KMS-11 (cell line): Measurements from ENCODE around the gene KIF3B.
"Not testable (repeated sequence)": the region's sequence is repeated elsewhere in the genome, so short reads cannot be mapped to it uniquely, and the experiment has no call there.

Experiments
- H2AFZ ChIP-seq: fragments of 200-600 bp; sonication (generic); 2 replicates; pipeline ENCODE4 v1.6.1; 2016; ENCODE audit warnings: antibody characterized with exemption, mixed run types, low read depth
- H3K27ac ChIP-seq: fragments of 200-600 bp; sonication (generic); 2 replicates; pipeline ENCODE4 v1.6.1; 2016; ENCODE audit warnings: mild to moderate bottlenecking, mixed run types
- H3K27me3 ChIP-seq: fragments of 200-600 bp; sonication (generic); 2 replicates; pipeline ENCODE4 v1.6.1; 2017; ENCODE audit warnings: mild to moderate bottlenecking, low read depth, mixed run types, moderate library complexity; ENCODE audit not compliant: insufficient read depth
- H3K36me3 ChIP-seq: fragments of 200-600 bp; sonication (generic); 2 replicates; pipeline ENCODE4 v1.6.1; 2017; ENCODE audit warnings: mild to moderate bottlenecking, mixed run types; ENCODE audit not compliant: insufficient read depth
- H3K4me1 ChIP-seq: fragments of 200-600 bp; sonication (generic); 2 replicates; pipeline ENCODE4 v1.6.1; 2016; ENCODE audit warnings: mild to moderate bottlenecking, low read depth, mixed run types; ENCODE audit not compliant: poor library complexity, severe bottlenecking
- H3K4me2 ChIP-seq: fragments of 200-600 bp; sonication (generic); 2 replicates; pipeline ENCODE4 v1.7.0; 2016; ENCODE audit warnings: mild to moderate bottlenecking, mixed run types
- H3K4me3 ChIP-seq: fragments of 200-600 bp; sonication (generic); IDR thresholded peaks from 2 replicates; pipeline ENCODE4 v1.6.1; 2017; ENCODE audit warnings: low read depth, low read length, mixed read lengths; ENCODE audit not compliant: insufficient read depth
- H3K79me2 ChIP-seq: fragments of 200-600 bp; sonication (generic); 2 replicates; pipeline ENCODE4 v1.6.1; 2016; ENCODE audit warnings: low read depth, mixed run types; ENCODE audit not compliant: insufficient read depth
- H3K9ac ChIP-seq: fragments of 200-600 bp; sonication (generic); 2 replicates; pipeline ENCODE4 v1.6.1; 2016; ENCODE audit warnings: mild to moderate bottlenecking, mixed run types
- H4K20me1 ChIP-seq: fragments of 200-600 bp; sonication (generic); 2 replicates; pipeline ENCODE4 v1.6.1; 2016; ENCODE audit warnings: mild to moderate bottlenecking, mixed run types; ENCODE audit not compliant: insufficient read depth
- TF ChIP-seq, protein P1 (sequence below): fragments of 200-600 bp; sonication (generic); conservative IDR thresholded peaks from 2 replicates; pipeline ENCODE4 v1.6.1; 2017; ENCODE audit warnings: low read depth, mild to moderate bottlenecking, antibody characterized with exemption, low read length, moderate library complexity, mixed read lengths

The KIF3B gene

DNA sequence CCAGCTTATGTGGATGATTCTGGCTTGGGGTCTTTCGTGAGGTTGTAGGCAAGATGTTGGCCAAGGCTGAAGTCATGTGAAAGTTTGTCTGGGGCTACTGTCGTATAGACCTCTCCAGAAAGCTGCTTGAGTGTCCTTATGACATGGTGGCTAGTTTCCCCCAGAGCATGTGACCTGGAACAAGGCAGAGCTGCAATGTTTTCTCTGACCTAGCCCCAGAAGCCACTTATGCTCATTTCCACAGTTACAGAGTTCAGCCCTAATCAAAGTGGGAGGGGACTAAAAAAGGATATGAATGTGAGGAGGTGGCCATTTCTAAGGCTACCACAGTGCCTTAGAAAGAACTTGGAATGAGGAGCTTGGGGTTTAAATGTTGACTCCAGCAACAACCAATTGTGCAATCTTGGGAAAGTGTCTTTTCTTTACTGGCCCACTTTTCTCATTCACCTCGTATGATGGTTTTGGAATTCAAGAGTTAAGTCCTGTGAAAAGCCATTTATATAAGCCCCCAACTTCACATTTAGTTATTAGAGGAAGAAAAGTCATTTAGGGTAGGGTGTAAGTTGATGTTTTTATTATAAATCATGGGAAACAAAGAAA lies 74.8 kb downstream of the KIF3B start:
- H3K79me2 ChIP-seq: no peaks in the 10 kb centered on the region
- no peaks in the 10 kb centered on the region for H4K20me1 ChIP-seq
- H3K27ac ChIP-seq: no peak overlapping the region
- H3K4me1 ChIP-seq: peaks cover 17% of the 10 kb centered on the region
- no peaks in the 10 kb centered on the region for H3K36me3 ChIP-seq
- H3K4me3 ChIP-seq: no peak overlapping the region
- H3K9ac ChIP-seq: no peak overlapping the region
- TF ChIP-seq, protein P1, sequence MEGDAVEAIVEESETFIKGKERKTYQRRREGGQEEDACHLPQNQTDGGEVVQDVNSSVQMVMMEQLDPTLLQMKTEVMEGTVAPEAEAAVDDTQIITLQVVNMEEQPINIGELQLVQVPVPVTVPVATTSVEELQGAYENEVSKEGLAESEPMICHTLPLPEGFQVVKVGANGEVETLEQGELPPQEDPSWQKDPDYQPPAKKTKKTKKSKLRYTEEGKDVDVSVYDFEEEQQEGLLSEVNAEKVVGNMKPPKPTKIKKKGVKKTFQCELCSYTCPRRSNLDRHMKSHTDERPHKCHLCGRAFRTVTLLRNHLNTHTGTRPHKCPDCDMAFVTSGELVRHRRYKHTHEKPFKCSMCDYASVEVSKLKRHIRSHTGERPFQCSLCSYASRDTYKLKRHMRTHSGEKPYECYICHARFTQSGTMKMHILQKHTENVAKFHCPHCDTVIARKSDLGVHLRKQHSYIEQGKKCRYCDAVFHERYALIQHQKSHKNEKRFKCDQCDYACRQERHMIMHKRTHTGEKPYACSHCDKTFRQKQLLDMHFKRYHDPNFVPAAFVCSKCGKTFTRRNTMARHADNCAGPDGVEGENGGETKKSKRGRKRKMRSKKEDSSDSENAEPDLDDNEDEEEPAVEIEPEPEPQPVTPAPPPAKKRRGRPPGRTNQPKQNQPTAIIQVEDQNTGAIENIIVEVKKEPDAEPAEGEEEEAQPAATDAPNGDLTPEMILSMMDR: no peak
- no peaks in the 10 kb centered on the region for H3K27me3 ChIP-seq
- H3K4me2 ChIP-seq: no peak overlapping the region
- H2AFZ ChIP-seq: no peak overlapping the region

- Histone ChIP-seq H3K4me1 (peaks cover 19% of the 10 kb centered on the region), H3K36me3 (no peaks in the 10 kb centered on the region), H3K4me2 (no peak overlapping the region), H4K20me1 (no peaks in the 10 kb centered on the region), H3K79me2 (peaks cover 2% of the 10 kb centered on the region), H3K4me3 (no peak overlapping the region), H3K27ac (no peak overlapping the region), H2AFZ (no peak overlapping the region), H3K9ac (no peak overlapping the region), H3K27me3 (no peaks in the 10 kb centered on the region)
- TF ChIP-seq, protein P1: no peak
Observed at GRCh38 chr20:32353848-32354496, 76.5 kb downstream of the KIF3B start.

DNA sequence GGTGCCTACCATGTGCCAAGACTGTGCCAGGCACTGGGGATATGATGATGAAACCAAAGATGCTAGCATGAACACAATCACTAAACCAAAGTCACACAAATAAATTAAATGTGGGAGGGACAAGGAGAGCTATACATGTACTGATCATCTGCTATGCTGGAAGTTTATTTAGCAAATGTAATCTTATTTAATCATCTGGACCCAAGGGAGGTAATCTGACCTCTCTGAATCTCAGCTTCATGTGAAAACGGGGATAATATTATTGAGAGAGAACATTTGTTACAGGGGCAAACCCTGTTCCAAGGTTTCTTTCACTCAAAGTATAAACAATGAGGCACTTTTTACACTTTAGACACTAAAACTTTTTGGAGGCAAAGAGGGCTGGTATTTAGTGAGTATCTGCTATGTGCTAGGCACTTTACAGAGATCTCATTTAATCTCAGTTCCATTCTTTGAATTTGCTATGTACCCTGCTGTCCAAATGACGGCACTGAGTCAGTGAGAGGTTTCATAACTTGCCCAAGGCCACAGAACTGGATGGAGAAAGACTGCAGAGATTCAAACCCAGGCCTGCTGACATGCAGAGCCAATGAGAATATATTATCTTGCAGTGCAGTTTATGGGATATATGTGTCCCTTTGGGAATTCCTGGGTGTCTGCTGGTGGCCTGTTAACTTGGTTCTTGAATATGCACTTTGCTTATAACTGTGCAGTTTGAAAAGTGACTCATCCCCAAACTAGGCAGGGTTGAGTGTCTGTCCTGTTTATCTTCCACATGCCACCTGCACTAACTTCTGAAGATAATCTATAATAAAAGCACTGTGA lies 77.4 kb downstream of the KIF3B start:
- H3K9ac ChIP-seq: no peak overlapping the region
- H3K79me2 ChIP-seq: peaks cover 10% of the 10 kb centered on the region
- no peaks in the 10 kb centered on the region for H3K36me3 ChIP-seq
- no peak overlapping the region for H2AFZ ChIP-seq
- peaks cover 24% of the 10 kb centered on the region for H3K4me1 ChIP-seq
- H3K27me3 ChIP-seq: no peaks in the 10 kb centered on the region
- H4K20me1 ChIP-seq: no peaks in the 10 kb centered on the region
- H3K4me3 ChIP-seq: no peak overlapping the region
- no peak overlapping the region for H3K27ac ChIP-seq
- TF ChIP-seq, protein P1: no peak
- H3K4me2 ChIP-seq: no peak overlapping the region

DNA sequence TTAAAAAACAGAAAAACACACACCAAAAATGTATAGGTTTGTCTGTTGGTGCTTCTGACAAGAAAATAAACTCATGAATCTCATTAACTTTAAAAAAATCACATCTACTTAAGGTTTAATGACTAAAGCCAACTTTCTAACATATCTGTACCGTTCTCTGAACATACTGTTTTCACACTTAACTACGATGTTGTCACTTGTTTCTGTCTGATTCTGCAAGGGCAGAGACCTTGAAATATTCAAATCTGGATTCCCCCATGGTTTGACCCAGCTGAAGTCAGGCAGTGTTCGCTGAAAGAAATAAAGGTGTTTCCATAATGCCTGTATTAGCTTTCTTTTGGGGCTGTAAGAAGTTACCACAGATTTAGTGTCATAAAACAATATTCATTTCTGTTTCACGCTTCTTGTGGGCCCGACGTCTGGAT lies 78.0 kb downstream of the KIF3B start:
- peaks cover 30% of the 10 kb centered on the region for H3K4me1 ChIP-seq
- no peak overlapping the region for H3K4me3 ChIP-seq

DNA sequence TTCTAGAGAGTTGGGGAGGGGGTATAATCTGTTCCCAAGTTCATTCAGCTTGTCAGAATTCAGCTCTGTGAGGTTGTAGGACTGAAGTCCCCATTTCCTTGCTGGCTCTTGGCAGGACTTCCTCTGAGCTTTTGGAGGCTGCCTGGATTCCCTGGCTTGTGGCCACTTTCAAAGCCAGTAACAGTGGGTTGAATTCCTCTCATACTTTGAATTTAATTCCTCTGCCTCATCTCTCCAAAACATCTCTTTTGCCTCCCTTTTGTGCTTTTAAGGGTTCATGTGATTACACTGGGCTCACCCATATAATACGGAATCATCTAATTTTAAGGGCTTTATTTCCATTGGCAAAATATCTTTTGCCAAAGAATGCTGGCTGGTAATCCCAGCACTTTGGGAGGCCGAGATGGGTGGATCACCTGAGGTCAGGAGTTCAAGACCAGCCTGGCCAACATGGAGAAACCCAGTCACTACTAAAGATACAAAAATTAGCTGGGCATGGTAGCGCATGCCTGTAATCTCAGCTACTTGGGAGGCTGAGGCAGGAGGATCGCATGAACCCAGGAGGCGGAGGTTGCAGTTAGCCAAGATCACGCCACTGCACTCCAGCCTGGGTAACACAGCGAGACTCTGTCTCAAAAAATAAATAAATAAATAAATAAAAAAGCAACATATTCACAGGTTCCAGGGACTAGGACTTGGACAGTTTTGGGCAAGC lies 78.6 kb downstream of the KIF3B start:
- H3K79me2 ChIP-seq: peaks cover 23% of the 10 kb centered on the region
- H3K9ac ChIP-seq, H3K27me3 ChIP-seq, H3K4me3 ChIP-seq, H3K27ac ChIP-seq, H3K36me3 ChIP-seq, H3K4me2 ChIP-seq, H2AFZ ChIP-seq, H4K20me1 ChIP-seq: not testable (repeated sequence)
- peaks cover 37% of the 10 kb centered on the region for H3K4me1 ChIP-seq

More for the DNA sequence above, 78.0 kb downstream of the KIF3B start:
- Histone ChIP-seq H3K27ac (no peak overlapping the region), H3K9ac (no peak overlapping the region), H3K79me2 (peaks cover 16% of the 10 kb centered on the region), H3K27me3 (no peaks in the 10 kb centered on the region), H4K20me1 (peaks cover 5% of the 10 kb centered on the region; the same call in 1 of the 2 replicates), H2AFZ (no peak overlapping the region), H3K36me3 (no peaks in the 10 kb centered on the region), H3K4me2 (no peak overlapping the region)
- TF ChIP-seq, protein P1: no peak
